ENCODE data around the gene C16orf86. TPM values are rescaled to one million over a fixed set of nuclear protein-coding genes. Genes with fewer than 3 reads are reported as not detected.

The C16orf86 gene
- total RNA-seq (10 to 100 TPM in 1 of 5 donors, 1 to 10 TPM in 1, not detected in 3; 3.5 to 83.0 TPM), polyA plus RNA-seq (1 to 10 TPM; 3.2 to 3.6 (median 3.4) TPM)
- long read RNA-seq, donor 1, partial matches to known transcripts: 0 of 2 reads
- long read RNA-seq, donor 1, other reads (novel, unspliced or antisense): 0 of 2 reads
- long read RNA-seq, donor 2, partial matches to known transcripts: 0 of 1 reads
- long read RNA-seq, donor 2, other reads (novel, unspliced or antisense): 0 of 1 reads
- long read RNA-seq, donor 3: 0 reads
- long read RNA-seq, donor 4: 0 reads
- long read RNA-seq, donor 5: 0 reads
- long read RNA-seq, donor 6, partial matches to known transcripts: 0 of 2 reads
- long read RNA-seq, donor 6, other reads (novel, unspliced or antisense): 0 of 2 reads
- long read RNA-seq, donor 7: 0 reads
- long read RNA-seq, donor 8: 0 reads
- long read RNA-seq, donor 9: 0 reads
- long read RNA-seq, donor 10, partial matches to known transcripts: 0 of 1 reads
- long read RNA-seq, donor 10, other reads (novel, unspliced or antisense): 0 of 1 reads

- Histone ChIP-seq H3K36me3 (peaks cover 9 to 23% (median 15%) of the 10 kb centered on the region in 4 donors), H3K4me1 (peaks cover 25 to 42% (median 36%) of the 10 kb centered on the region in 4 donors), H3K9me3 (no peaks in the 10 kb centered on the region), H3K4me3 (peak within 1 kb of the TSS; percentile 84 to 96 (median 90)), H3K27ac (peak within 1 kb of the TSS; percentile 82 to 93 (median 87)), H3K27me3 (no peaks in the 10 kb centered on the region)
- 10 to 26% (median 14%) methylated on average over 20 to 78 of the region's 78 CpGs for WGBS, 5 donors
- peak; percentile 88 to 94 for DNase-seq
- intact Hi-C loops (cut with DNase I; ENCODE audit: low total_unique reads): no loop called here
- TF ChIP-seq POLR2AphosphoS5 (IDR thresholded peaks at IDR 0.05): peak; percentile 41 to 58 (median 50)
- no peak for TF ChIP-seq CTCF (IDR thresholded peaks at IDR 0.05)
Measured at GRCh38 chr16:67666559-67667452, at the start of gene C16orf86, which contains the start of gene ENKD1. C16orf86 (plus strand) TSS chr16:67666814; CDS start chr16:67666971, 157 bp downstream. ENKD1 (minus strand) TSS chr16:67666750; CDS start chr16:67666442, 308 bp downstream.

GRCh38 chr16:67628216-67628615 lies 38.4 kb upstream of the C16orf86 start:
- DNase-seq: no peak
- no peak for TF ChIP-seq EP300 (IDR thresholded peaks at IDR 0.05)
- TF ChIP-seq POLR2AphosphoS5 (IDR thresholded peaks at IDR 0.05): no peak
- TF ChIP-seq CTCF (IDR thresholded peaks at IDR 0.05): no peak
- TF ChIP-seq POLR2A (IDR thresholded peaks at IDR 0.05): no peak
- Histone ChIP-seq H3K4me1 (no peaks in the 10 kb centered on the region), H3K9me3 (no peaks in the 10 kb centered on the region), H3K27ac (no peak overlapping the region), H3K4me3 (no peak overlapping the region), H3K36me3 (peaks cover 62 to 100% (median 98%) of the 10 kb centered on the region in 4 donors), H3K27me3 (no peaks in the 10 kb centered on the region)
- WGBS, 5 donors: 90 to 97% (median 94%) methylated on average over 11 to 14 of the region's 14 CpGs
- intact Hi-C loops (cut with DNase I; ENCODE audit: low total_unique reads): no loop called here

- H3K9me3 ChIP-seq: no peaks in the 10 kb centered on the region
- WGBS, 5 donors: 49 to 59% (median 54%) methylated on average over 7 of the region's 7 CpGs
- TF ChIP-seq CTCF (IDR thresholded peaks at IDR 0.05) (no peak), POLR2A (IDR thresholded peaks at IDR 0.05) (no peak), EP300 (IDR thresholded peaks at IDR 0.05) (no peak), POLR2AphosphoS5 (IDR thresholded peaks at IDR 0.05) (no peak)
- no peak overlapping the region for H3K4me3 ChIP-seq
- intact Hi-C loops (cut with DNase I; ENCODE audit: low total_unique reads): no loop called here
- no peaks in the 10 kb centered on the region for H3K4me1 ChIP-seq
- no peak for DNase-seq
- H3K27ac ChIP-seq: no peak overlapping the region
- H3K36me3 ChIP-seq: peaks cover 60 to 100% (median 99%) of the 10 kb centered on the region in 4 donors
- no peaks in the 10 kb centered on the region for H3K27me3 ChIP-seq
Measured at GRCh38 chr16:67632415-67633172, 34.0 kb upstream of the C16orf86 start.

Measured in stomach (tissue), 19 donors.